Hematopoietic multipotent progenitor cell treated with erythropoietin and hydrocortisone succinate and interleukin-3 and kit ligand, for 4 days (in vitro differentiated cells): ENCODE results near the gene AXL.

ENCODE experiments used
- DNase-seq: peaks from one replicate; pipeline ENCODE4 v3.0.0-alpha.2; 2015

Gene AXL

DNA sequence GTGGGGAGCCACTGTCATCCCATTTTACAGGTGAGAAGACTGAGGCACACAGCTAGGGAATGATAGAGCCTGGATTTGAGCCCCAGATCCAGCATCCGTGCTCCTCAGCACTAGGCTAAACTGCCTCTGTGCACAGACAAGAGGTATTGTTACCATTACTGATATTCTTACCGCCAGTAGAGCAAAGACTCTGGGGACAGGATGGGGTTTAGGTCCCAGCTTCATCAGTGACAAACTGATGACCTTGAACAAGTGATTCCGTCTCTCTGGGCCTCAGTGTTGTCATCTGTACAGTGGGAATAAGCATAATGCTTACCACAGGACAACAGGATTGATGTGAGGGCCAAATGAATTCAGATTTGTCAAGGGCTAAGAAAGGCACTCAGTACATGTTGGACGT lies 16.5 kb downstream of the AXL start:
- no peak for DNase-seq

DNA sequence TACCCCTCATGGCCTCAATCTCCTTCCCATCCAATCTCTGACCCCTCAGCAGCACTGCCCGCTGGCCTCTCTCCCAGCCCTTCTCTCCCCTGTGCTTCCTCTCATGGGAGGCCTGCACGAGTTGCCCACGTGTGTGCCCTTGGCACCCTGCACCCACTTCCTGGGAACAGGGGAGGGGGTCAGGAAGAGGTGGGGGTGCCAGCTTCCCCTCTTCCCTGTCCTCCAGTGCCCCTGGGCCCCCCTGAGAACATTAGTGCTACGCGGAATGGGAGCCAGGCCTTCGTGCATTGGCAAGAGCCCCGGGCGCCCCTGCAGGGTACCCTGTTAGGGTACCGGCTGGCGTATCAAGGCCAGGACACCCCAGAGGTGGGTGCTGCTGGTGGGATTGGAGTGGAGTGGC lies 19.2 kb downstream of the AXL start:
- DNase-seq = no peak

GRCh38 chr19:41239363-41239762 lies 20.3 kb downstream of the AXL start:
- DNase-seq = no peak

- no peak for DNase-seq
Observed at GRCh38 chr19:41239961-41240574, 21.0 kb downstream of the AXL start.

DNA sequence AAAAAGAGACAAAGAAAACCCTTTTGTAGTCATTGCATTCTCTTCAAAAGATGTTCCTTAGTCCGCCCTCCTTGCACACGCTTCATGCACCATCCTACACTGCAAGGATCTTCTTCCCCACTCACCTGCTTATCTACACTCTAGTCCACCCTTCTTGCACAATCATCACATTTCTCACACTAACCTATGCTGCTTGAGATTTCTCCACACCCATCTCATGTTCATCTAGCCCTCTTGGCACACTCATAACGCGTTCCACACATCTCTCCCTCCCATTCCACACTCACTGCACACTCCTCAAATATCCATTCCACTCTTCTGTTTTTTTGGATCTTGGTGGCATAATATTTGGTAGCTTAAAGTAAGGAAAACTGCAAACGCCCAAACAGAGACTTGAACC lies 22.8 kb downstream of the AXL start:
- no peak for DNase-seq

DNA sequence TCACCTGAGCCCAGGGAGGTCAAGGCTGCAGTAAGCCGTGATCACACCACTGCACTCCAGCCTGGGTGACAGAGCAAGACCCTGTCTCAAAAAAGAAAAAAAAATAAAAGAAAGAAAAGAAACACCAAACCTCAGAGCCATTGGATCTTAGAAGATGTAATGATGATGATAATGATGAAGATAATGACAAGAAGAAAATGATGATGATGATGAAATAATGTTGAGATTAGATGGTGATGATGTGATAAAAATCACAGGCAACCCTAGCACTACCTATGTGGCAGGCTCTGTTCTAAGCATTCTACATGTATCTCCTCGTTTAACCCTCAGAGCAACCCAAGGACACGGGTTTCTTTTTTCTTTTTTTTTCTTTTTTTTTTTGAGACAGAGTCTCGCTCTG lies 25.1 kb downstream of the AXL start:
- no peak for DNase-seq

- DNase-seq = no peak
Observed at GRCh38 chr19:41245843-41246242, 26.8 kb downstream of the AXL start.

DNA sequence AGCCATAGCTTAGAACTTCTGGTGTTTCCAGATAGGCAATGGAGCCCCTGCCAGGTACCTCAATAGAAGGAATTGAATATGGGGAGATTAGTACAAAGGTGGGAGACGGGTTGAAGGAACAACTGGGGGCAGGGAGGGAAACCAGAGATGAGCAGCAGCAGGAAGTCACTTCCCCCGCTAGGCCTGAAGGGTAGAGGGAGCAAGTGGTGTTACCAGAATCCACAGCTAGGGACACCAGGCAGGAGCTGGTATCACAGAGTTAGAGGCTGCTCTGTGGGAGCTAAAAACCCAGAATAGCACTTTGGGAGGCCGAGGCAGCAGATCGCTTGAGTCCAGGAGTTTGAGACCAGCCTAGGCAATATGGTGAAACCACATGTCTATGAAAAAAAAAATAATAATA lies 29.9 kb downstream of the AXL start:
- DNase-seq = no peak

DNA sequence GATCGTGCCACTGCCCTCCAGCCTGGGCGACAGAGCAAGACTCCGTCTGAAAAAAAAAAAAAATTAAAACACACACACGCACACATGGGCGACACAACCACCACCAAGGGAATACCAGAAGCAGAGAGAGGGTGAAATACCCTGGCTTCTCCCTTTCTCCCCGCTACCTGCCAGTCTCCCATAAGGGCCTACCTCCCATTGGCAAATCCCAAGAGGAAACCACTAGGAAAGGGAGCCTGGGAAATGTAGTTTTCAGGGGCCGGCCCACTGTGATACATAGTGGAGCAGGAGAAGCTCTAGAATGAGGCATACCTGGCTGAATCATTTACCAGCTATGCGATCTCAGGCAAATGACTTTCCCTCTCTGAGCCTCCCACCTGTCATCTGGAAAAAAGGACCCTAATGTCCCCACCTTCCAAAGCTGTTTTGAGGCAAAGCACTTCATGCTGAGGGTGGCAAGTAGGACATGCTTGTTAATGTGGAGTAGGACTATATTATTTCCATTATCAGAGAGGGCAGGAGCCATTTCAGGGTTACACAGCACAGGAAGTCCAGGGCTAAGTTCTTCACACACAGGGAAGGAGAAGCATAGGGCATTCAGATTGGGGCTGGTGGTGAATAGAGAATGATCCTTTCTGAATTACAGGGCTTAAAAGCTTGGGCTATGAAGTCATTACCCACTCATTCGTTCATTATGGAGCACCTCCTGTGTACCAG lies 30.8 kb downstream of the AXL start:
- DNase-seq = no peak

DNA sequence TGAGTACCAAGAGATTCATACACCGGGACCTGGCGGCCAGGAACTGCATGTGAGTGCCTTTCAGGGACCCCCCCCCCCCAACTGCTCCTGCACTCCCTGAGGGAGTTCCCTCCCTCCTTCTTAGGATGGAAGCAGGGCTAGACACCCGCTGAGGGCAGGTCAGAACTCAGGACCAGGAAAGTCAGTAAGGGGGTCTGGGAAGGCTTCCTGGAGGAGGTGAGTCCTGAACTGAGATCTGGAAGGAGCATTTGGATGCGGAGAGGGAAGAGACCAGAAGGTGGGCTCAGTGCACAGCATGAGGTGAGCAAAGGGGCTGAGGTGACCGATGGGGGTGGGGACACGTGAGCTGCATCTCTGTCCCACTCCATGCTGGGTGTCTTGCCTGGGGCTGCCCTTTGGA lies 34.6 kb downstream of the AXL start:
- DNase-seq = no peak

DNA sequence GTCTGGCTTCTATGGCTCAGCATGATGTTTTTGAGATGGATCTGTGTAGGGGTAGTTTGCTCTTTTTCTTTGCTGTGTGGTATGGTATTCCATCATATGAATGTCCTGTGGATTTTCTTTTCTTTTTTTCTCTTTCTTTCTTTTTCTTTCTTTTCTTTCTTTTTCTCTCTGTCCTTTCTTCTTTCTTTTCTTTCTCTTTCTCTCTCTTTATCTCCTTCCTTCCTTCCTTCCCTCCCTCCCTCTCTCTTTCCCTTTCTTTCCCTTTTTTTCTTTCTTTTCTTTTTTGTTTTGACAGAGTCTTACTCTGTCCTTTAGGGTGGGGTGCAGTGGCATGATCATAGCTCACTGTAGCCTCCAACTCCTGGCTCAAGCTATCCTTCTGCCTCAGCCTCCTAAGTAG lies 36.1 kb downstream of the AXL start:
- no peak for DNase-seq

- no peak for DNase-seq
Observed at GRCh38 chr19:41261474-41262190, 42.6 kb downstream of the AXL start.

- peak; percentile 84 for DNase-seq
Observed at GRCh38 chr19:41263042-41263849, 44.2 kb downstream of the AXL start.

- DNase-seq = peak; percentile 100
Observed at GRCh38 chr19:41263850-41264580, 45.0 kb downstream of the AXL start, which contains the start of gene HNRNPUL1. TSS of gene HNRNPUL1 (plus strand) at chr19:41264372. CDS start at chr19:41264504, 132 bp downstream.

DNA sequence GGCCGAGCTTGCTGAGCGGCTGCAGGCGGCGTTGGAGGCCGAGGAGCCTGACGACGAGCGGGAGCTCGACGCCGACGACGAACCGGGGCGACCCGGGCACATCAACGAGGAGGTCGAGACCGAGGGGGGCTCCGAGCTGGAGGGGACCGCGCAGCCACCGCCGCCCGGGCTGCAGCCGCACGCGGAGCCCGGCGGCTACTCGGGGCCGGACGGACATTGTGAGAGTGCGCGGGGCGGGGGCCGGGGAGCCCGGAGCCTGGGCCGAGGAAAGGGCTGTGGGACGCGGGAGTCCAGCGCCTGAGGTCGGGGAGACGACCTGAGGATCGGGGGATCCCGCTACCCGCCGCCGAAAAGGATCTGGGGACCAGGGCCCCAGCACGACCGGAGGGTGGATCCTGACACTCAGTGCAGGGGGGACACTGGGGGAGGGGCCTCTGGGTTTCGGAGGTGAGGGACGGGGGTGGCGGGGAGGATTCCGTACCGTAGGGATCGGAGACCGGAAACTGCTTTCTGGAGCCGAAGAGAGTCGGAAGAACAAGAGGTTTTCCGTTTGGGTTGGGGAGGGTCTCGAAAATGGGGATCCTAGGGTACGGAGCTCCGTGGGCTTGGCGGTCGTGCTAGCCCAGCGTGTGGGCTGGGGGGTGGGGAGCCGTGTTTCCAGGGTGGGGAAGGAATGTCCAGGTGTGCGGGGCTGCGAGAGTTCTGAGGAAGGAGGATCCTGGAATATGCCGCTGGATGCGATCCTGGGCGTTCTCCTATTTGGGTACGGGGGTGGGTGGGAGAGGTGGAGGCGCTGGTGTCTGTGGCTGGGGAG lies 45.8 kb downstream of the AXL start:
- peak; percentile 80 for DNase-seq

DNA sequence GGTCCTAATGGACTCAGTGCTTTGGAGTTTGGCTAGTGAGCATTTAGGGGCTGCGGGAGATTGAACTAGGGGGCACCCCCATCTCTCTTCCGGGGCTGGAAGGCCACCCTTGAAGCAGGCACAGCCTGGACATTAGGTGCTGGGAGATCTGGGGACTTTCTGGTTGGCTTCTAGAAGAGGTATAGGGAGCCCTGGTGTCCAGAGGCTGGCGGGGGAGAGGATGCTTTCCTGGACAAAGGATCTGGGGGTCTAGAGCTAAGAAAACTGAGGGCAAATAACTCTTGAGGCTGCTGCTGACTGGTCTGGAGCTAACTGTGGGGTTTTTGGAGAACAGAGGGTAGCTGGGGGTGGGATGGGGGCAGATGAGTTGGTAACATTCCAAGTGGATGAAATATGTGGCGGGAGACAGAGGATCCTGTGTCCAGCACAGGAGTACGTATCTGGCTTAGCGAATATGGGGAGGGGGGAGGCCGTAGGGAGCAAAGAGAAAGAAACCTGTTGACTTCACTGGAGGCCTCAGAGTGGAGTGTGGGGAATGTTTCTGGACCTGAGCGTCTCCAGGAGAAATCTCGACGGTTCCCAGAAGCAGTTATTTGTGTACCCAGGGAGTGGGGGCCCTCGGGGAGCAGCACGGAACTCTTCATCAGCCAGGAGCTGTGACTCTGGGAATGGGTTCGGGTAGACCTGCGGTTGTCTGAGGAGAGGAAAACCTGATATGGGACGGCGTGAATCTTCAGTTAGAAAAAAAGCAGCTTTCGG lies 46.6 kb downstream of the AXL start:
- peak; percentile 27 for DNase-seq

DNA sequence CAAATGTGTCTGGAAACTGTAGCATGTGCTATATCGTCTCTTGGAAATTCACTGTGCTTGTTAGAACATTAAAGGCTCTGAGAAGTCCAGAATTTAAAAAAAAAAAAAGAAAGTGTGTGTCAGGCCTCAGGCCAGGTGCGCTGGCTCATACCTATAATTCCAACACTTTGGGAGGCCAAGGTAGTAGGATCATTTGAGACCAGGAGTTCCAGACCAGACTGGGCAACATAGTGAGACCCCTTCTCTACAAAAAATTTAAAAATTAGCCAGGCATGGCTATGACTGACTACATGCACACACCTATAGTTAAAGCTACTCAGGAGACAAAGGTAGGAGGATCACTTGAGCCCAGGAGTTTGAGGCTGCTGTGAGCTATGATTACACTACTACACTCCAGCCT lies 50.0 kb downstream of the AXL start:
- DNase-seq = no peak

DNA sequence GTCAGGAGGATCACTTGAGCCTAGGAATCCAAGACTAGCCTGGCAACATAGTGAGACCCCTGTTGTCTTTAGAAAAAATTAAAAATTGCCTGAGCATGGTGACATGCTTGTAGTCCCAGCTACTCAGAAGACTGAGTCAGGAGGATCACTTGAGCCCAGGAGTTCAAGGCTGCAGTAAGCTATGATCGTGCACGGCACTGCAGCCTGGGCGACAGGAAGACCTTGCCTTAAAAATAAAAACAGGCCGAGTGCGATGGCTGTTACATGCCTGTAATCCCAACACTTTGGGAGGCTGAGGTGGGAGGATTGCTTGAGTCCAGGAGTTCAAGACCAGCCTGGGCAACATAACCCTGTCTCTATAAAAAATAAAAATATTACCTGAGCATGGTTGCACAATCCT lies 50.5 kb downstream of the AXL start:
- no peak for DNase-seq

GRCh38 chr19:41273076-41273475 lies 54.1 kb downstream of the AXL start:
- no peak for DNase-seq

- DNase-seq = no peak
Observed at GRCh38 chr19:41274802-41275201, 55.8 kb downstream of the AXL start.

DNA sequence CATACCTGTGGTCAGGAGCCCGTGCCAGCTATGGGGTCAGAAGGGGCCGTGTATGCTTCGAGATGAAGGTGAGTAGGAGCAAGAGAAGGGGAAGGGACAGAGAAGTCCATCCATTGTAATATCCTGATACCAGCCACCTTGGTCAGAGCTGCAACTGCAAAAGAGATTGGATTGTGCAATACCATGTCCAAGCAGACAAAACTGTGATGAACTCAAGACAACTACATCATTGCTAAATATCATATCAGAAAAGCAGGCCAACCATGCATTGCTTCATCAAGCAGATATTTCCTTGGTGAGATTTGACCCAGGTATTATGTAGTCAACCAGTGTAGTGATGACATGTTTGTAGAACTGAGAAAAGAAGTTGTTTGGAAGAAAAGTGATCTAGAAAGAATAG lies 57.2 kb downstream of the AXL start:
- peak; percentile 30 for DNase-seq
